HG03097 (cell line): Measurements from ENCODE around the gene MIP.
"Not testable (repeated sequence)": the region's sequence is repeated elsewhere in the genome, so short reads cannot be mapped to it uniquely, and the experiment has no call there.

Experiments used
- ATAC-seq: cut with Tn5 transposase; IDR thresholded peaks from one replicate; pipeline ENCODE4 v1.9.1; 2021; ENCODE audit not compliant: unreplicated experiment, low FRiP score

MIP gene

GRCh38 chr12:56411781-56412639, 42.4 kb downstream of the MIP start:
- ATAC-seq, result no peak

DNA sequence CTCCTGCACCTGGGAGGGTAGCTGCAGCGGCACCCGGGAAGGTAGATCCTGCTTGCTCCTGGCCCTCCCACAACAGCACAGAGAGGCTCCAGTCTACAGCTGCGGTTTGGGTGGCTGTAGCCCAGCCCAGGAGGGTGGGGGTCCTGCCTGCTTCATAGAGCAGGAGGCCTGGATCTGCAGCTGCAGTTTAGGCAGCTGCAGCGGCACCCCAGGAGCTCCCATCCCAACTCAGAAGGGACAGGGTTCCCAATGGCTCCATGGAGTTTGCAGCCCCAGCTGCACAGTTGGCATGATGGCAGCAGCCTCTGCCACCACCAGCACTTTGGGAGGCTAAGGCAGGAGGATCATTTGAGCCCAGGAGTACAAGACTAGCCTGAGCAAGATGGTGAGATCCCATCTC, 43.7 kb downstream of the MIP start:
- ATAC-seq, result no peak

- no peak for ATAC-seq
Observed at GRCh38 chr12:56408799-56409417, 45.5 kb downstream of the MIP start.

DNA sequence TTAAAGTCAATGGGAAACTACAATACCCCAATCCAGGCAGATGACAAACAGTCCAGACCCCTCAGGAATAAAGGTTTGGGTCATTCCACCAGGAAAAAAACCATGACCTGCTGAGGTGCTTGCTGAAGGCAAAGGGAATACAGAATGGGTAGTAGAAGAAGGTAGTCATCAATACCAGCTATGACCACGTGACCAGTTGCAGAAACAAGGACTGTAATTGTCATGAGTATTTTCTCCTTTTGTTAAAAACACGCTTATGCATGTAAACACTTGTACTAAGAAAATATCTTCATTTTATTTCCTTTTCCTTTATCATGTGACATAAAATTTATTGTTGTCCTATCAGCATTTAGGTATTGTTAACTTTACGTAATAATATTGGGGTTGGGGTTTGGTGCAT, 50.2 kb downstream of the MIP start:
- not testable (repeated sequence) for ATAC-seq

- not testable (repeated sequence) for ATAC-seq
Observed at GRCh38 chr12:56401612-56402011, 52.8 kb downstream of the MIP start.

- not testable (repeated sequence) for ATAC-seq
Observed at GRCh38 chr12:56401125-56401524, 53.3 kb downstream of the MIP start.
